NCI-H345 (cell line): ENCODE measurements around the gene HK1.

Experiments used
- DNase-seq: peaks from one replicate; lab custom pipeline; 2025; lab: John Stamatoyannopoulos, UW

The HK1 gene

DNA sequence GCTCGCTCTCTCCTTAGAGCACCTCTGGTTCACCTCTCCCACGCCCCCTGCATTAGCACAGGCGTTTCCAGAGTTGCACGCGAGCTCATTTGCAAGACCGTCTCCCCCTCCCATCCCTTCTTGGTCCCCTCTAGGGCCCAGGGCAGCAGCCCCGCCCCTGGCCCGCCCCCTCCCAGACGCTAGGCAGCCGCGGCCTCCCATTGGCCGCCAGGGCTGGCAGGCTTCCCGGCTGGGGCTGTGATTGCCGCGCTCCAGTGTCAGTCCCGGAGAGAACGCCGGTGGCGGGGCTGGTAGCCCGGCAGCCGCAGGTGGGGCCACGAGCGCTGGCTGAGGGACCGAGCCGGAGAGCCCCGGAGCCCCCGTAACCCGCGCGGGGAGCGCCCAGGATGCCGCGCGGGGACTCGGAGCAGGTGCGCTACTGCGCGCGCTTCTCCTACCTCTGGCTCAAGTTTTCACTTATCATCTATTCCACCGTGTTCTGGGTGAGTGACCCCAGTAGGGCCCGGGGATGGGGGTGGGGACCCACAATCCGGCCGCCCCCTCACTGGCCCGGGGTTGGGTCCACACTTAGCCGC lies 173.0 kb downstream of the HK1 start, which contains the start of gene TSPAN15:
Gene TSPAN15, plus strand, starts transcription at position 257 of the 575 bp plus-strand sequence. Its CDS starts 130 bp downstream, at position 387.
- DNase-seq: peak; percentile 89
